Neural cell (in vitro differentiated cells): ENCODE results near the gene CRADD. TPM values are rescaled to one million over a fixed set of nuclear protein-coding genes. Genes with fewer than 3 reads are reported as not detected.

ENCODE experiments used
- H2AFZ ChIP-seq: fragments of 200-600, 300-800 bp; sonication (generic), shearing (Covaris generic); 2 replicates; pipeline ENCODE4 v1.6.0; 2014; ENCODE audit warnings: low read depth, mild to moderate bottlenecking, antibody characterized with exemption, low read length, moderate library complexity
- H3F3A ChIP-seq: fragments of 200-600 bp; shearing (Covaris generic); 2 replicates; pipeline ENCODE4 v1.6.1; 2016; ENCODE audit warnings: mild to moderate bottlenecking, moderate library complexity, mixed read lengths, antibody characterized with exemption, low read length; ENCODE audit not compliant: insufficient read depth, poor library complexity, severe bottlenecking
- H3K27ac ChIP-seq: fragments of 200-600, 300-800 bp; sonication (generic), shearing (Covaris generic); 2 replicates; pipeline ENCODE4 v1.5.1; 2014; ENCODE audit warnings: mild to moderate bottlenecking, low read length, moderate library complexity
- H3K27me3 ChIP-seq: fragments of 300-800, 200-600 bp; sonication (generic), shearing (Covaris generic); 2 replicates; pipeline ENCODE4 v1.6.0; 2014; ENCODE audit warnings: mild to moderate bottlenecking, low read depth, low read length, moderate library complexity; ENCODE audit not compliant: insufficient read depth
- H3K36me3 ChIP-seq: fragments of 300-800, 200-600 bp; sonication (generic), shearing (Covaris generic); 2 replicates; pipeline ENCODE4 v1.5.1; 2014; ENCODE audit warnings: mild to moderate bottlenecking, antibody characterized with exemption, low read length, moderate library complexity; ENCODE audit not compliant: insufficient read depth
- H3K4me2 ChIP-seq: fragments of 300-800, 200-600 bp; sonication (generic), shearing (Covaris generic); 2 replicates; pipeline ENCODE4 v1.6.0; 2014; ENCODE audit warnings: mild to moderate bottlenecking, low read length
- H3K4me3 ChIP-seq: fragments of 300-800, 200-600 bp; sonication (generic), shearing (Covaris generic); 2 replicates; pipeline ENCODE4 v1.5.1; 2014; ENCODE audit warnings: mild to moderate bottlenecking, low read length, moderate library complexity
- H3K79me2 ChIP-seq: fragments of 200-600 bp; shearing (Covaris generic); replicated peaks from 2 replicates; pipeline ENCODE4 v1.6.0; 2014; ENCODE audit warnings: mild to moderate bottlenecking, low read length, moderate library complexity; ENCODE audit not compliant: insufficient read depth
- H3K9ac ChIP-seq: fragments of 300-800, 200-600 bp; sonication (generic), shearing (Covaris generic); 2 replicates; pipeline ENCODE4 v1.6.1; 2016; ENCODE audit warnings: mild to moderate bottlenecking, low read length, mixed read lengths
- H3K9me2 ChIP-seq: fragments of 200-600 bp; shearing (Covaris generic); 2 replicates; pipeline ENCODE4 v1.6.1; 2016; ENCODE audit warnings: mild to moderate bottlenecking, low read length, mixed read lengths; ENCODE audit not compliant: insufficient read depth
- H3K9me3 ChIP-seq: fragments of 200-600, 300-800 bp; sonication (generic), shearing (Covaris generic); 2 replicates; pipeline ENCODE4 v1.6.1; 2016; ENCODE audit warnings: mild to moderate bottlenecking, mixed run types, low read length, moderate library complexity, mixed read lengths
- H4K20me1 ChIP-seq: fragments of 200-600 bp; shearing (Covaris generic); 2 replicates; pipeline ENCODE4 v1.6.1; 2016; ENCODE audit warnings: mild to moderate bottlenecking, mixed run types; ENCODE audit not compliant: insufficient read depth
- EP300 ChIP-seq: fragments of 450-650 bp; conservative IDR thresholded peaks from 2 replicates; pipeline ENCODE4 v1.6.1; 2014; ENCODE audit warnings: antibody characterized with exemption, mild to moderate bottlenecking, moderate library complexity; ENCODE audit not compliant: poor library complexity, severe bottlenecking
- EZH2 ChIP-seq: fragments of 200-600, 300-800 bp; shearing (Covaris generic), sonication (generic); IDR thresholded peaks from 2 replicates; pipeline ENCODE4 v1.6.1; 2014; ENCODE audit warnings: antibody characterized with exemption, low read length, borderline replicate concordance, mild to moderate bottlenecking; ENCODE audit not compliant: insufficient read depth, poor library complexity, severe bottlenecking
- MXI1 ChIP-seq: fragments of 450-650 bp; conservative IDR thresholded peaks from 2 replicates; pipeline ENCODE4 v1.6.1; 2014; ENCODE audit warnings: antibody characterized with exemption, mild to moderate bottlenecking; ENCODE audit not compliant: poor library complexity, severe bottlenecking
- POLR2AphosphoS5 ChIP-seq: IDR thresholded peaks from 2 replicates; pipeline ENCODE4 v1.6.1; 2012
- RAD21 ChIP-seq: fragments of 450-650 bp; conservative IDR thresholded peaks from 2 replicates; pipeline ENCODE4 v1.6.1; 2014; ENCODE audit warnings: antibody characterized with exemption, mild to moderate bottlenecking, moderate library complexity
- REST ChIP-seq: IDR thresholded peaks from 2 replicates; pipeline ENCODE4 v1.6.1; 2012; ENCODE audit warnings: borderline replicate concordance
- SMC3 ChIP-seq: fragments of 450-650 bp; conservative IDR thresholded peaks from 2 replicates; pipeline ENCODE4 v1.6.1; 2014; ENCODE audit warnings: antibody characterized with exemption, mild to moderate bottlenecking, moderate library complexity; ENCODE audit not compliant: poor library complexity
- TAF1 ChIP-seq: IDR thresholded peaks from 2 replicates; pipeline ENCODE4 v1.6.1; 2012; ENCODE audit warnings: low read depth
- polyA plus RNA-seq: library from polyadenylated mRNA; depleted of rRNA; stranded (reverse); fragments of >200 nt; gene quantifications from 2 replicates; pipeline ENCODE4 v1.2.3, GENCODE V29; 2014
- TF ChIP-seq, protein P1 (sequence below): fragments of 450-650 bp; IDR thresholded peaks from 2 replicates; pipeline ENCODE4 v1.5.1; 2014; ENCODE audit warnings: antibody characterized with exemption, mild to moderate bottlenecking, moderate library complexity; ENCODE audit not compliant: poor library complexity, severe bottlenecking

CRADD gene
- polyA plus RNA-seq, 1 donor from 2014 or later, result 23.5 TPM

DNA sequence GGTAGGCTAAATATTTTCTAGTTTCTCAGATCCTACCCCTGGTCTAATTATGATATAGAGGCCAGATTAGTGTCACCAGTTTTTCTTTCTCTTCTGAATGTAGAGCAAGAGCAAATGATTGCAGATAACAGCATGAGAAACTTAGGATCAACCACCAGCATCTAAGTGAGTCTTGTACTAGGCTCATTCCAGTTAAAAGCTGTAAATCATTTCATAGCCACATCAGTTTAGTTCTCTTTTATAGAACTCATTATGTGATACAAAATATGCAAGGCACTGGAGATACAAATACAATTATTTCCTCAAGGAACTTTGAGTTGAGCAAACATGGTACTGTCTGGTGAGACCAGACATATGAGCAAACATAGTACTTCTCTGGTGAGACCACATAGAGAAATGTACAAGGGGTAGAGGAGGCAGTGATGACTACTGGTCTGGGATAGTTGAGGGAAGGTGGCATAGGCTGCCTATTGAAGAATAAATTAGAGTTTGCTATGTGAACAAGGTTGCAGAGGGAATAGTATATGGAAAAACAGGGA, 59.5 kb downstream of the CRADD start:
- no peak overlapping the region for H3K27ac ChIP-seq

GRCh38 chr12:93737457-93738198, 60.5 kb downstream of the CRADD start:
- no peaks in the 10 kb centered on the region for H3K9me3 ChIP-seq
- no peak overlapping the region for H2AFZ ChIP-seq
- H3K27me3 ChIP-seq, result peaks cover 5% of the 10 kb centered on the region
- no peaks in the 10 kb centered on the region for H3K79me2 ChIP-seq
- no peak overlapping the region for H3K4me3 ChIP-seq
- no peak overlapping the region for H3K27ac ChIP-seq
- no peaks in the 10 kb centered on the region for H3K9me2 ChIP-seq
- H3F3A ChIP-seq, result no peaks in the 10 kb centered on the region
- H4K20me1 ChIP-seq, result no peaks in the 10 kb centered on the region
- no peaks in the 10 kb centered on the region for H3K36me3 ChIP-seq
- no peak overlapping the region for H3K4me2 ChIP-seq
- no peak overlapping the region for H3K9ac ChIP-seq
- TF ChIP-seq RAD21 (no peak), POLR2AphosphoS5 (no peak), EP300 (no peak), REST (no peak), MXI1 (no peak)
- TF ChIP-seq, protein P1, sequence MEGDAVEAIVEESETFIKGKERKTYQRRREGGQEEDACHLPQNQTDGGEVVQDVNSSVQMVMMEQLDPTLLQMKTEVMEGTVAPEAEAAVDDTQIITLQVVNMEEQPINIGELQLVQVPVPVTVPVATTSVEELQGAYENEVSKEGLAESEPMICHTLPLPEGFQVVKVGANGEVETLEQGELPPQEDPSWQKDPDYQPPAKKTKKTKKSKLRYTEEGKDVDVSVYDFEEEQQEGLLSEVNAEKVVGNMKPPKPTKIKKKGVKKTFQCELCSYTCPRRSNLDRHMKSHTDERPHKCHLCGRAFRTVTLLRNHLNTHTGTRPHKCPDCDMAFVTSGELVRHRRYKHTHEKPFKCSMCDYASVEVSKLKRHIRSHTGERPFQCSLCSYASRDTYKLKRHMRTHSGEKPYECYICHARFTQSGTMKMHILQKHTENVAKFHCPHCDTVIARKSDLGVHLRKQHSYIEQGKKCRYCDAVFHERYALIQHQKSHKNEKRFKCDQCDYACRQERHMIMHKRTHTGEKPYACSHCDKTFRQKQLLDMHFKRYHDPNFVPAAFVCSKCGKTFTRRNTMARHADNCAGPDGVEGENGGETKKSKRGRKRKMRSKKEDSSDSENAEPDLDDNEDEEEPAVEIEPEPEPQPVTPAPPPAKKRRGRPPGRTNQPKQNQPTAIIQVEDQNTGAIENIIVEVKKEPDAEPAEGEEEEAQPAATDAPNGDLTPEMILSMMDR, result no peak

More for the DNA sequence above, 59.5 kb downstream of the CRADD start:
- Histone ChIP-seq H3K4me2 (no peak overlapping the region), H2AFZ (no peak overlapping the region), H3K4me3 (no peak overlapping the region), H4K20me1 (no peaks in the 10 kb centered on the region), H3F3A (no peaks in the 10 kb centered on the region), H3K9ac (no peak overlapping the region), H3K79me2 (no peaks in the 10 kb centered on the region), H3K36me3 (no peaks in the 10 kb centered on the region), H3K9me3 (no peaks in the 10 kb centered on the region), H3K27me3 (peaks cover 5% of the 10 kb centered on the region), H3K9me2 (no peaks in the 10 kb centered on the region)
- TF ChIP-seq RAD21, result no peak
- TF ChIP-seq TAF1, result no peak
- TF ChIP-seq, protein P1, result no peak
- TF ChIP-seq MXI1, result no peak
- TF ChIP-seq POLR2AphosphoS5, result no peak
- no peak for TF ChIP-seq EZH2
- no peak for TF ChIP-seq EP300
- TF ChIP-seq SMC3, result no peak
- TF ChIP-seq REST, result no peak
